Epithelial cell of esophagus (primary cell): Measurements from ENCODE around the gene MXRA8.

Source experiments
- DNase-seq: peaks from one replicate; pipeline ENCODE4 v3.0.0; 2010; ENCODE audit warnings: low read depth
- H3K4me3 ChIP-seq: 2 replicates; pipeline ENCODE4 v1.5.1; 2011; ENCODE audit warnings: mild to moderate bottlenecking, low read length, control low read depth
- CTCF ChIP-seq: IDR thresholded peaks from 2 replicates; pipeline ENCODE4 v1.5.1; 2011; ENCODE audit warnings: low read depth, mild to moderate bottlenecking, low read length, control low read depth, inconsistent platforms; ENCODE audit not compliant: insufficient read depth; ENCODE audit errors: missing control alignments

MXRA8 gene

GRCh38 chr1:1347026-1347595 lies 11.2 kb downstream of the MXRA8 start:
- DNase-seq = no peak
- H3K4me3 ChIP-seq = peak overlapping the region; percentile 73
- TF ChIP-seq CTCF = no peak

- no peak for DNase-seq
- no peak overlapping the region for H3K4me3 ChIP-seq
- no peak for TF ChIP-seq CTCF
These were observed 11.9 kb downstream of the MXRA8 start for GRCh38 chr1:1346501-1346890.

- no peak for TF ChIP-seq CTCF
- H3K4me3 ChIP-seq = peak overlapping the region; percentile 37
- no peak for DNase-seq
These were observed 12.4 kb downstream of the MXRA8 start for GRCh38 chr1:1345860-1346500.

- DNase-seq = no peak
- H3K4me3 ChIP-seq = peak overlapping the region; percentile 37
- no peak for TF ChIP-seq CTCF
These were observed 13.0 kb downstream of the MXRA8 start for GRCh38 chr1:1345384-1345783.

- peak; percentile 47 for TF ChIP-seq CTCF
- H3K4me3 ChIP-seq = peak overlapping the region; percentile 37
- peak; percentile 98 for DNase-seq
These were observed 13.5 kb downstream of the MXRA8 start for GRCh38 chr1:1344655-1345361.

GRCh38 chr1:1343811-1344421 lies 14.4 kb downstream of the MXRA8 start:
- DNase-seq = no peak
- TF ChIP-seq CTCF = no peak
- peak overlapping the region; percentile 32 for H3K4me3 ChIP-seq
